HEK293 (cell line): ENCODE measurements around the gene INTS6.

Experiments
- GLIS1 ChIP-seq: fragments of 450-650 bp; formaldehyde crosslinking; IDR thresholded peaks from 2 replicates; pipeline ENCODE4 v1.5.1; 2016; ENCODE audit warnings: missing biosample characterization, missing genetic modification characterization
- GLIS2 ChIP-seq: fragments of 450-650 bp; formaldehyde crosslinking; IDR thresholded peaks from 2 replicates; pipeline ENCODE4 v1.5.1; 2016; ENCODE audit warnings: missing biosample characterization, missing genetic modification characterization
- IKZF3 ChIP-seq: fragments of 450-650 bp; IDR thresholded peaks from 2 replicates; pipeline ENCODE4 v1.5.0; 2018; ENCODE audit warnings: missing biosample characterization, mild to moderate bottlenecking, missing genetic modification characterization, moderate library complexity
- KLF10 ChIP-seq: fragments of 450-650 bp; IDR thresholded peaks from 2 replicates; pipeline ENCODE4 v1.5.1; 2018; ENCODE audit warnings: missing biosample characterization, mild to moderate bottlenecking, missing genetic modification characterization
- OSR2 ChIP-seq: fragments of 450-650 bp; formaldehyde crosslinking; IDR thresholded peaks from 2 replicates; pipeline ENCODE4 v1.5.1; 2016; ENCODE audit warnings: missing biosample characterization, missing genetic modification characterization
- PRDM6 ChIP-seq: fragments of 450-650 bp; formaldehyde crosslinking; IDR thresholded peaks from 2 replicates; pipeline ENCODE4 v1.5.1; 2017; ENCODE audit warnings: missing biosample characterization, missing genetic modification characterization
- SP2 ChIP-seq: fragments of 450-650 bp; formaldehyde crosslinking; IDR thresholded peaks from 2 replicates; pipeline ENCODE4 v1.5.1; 2016; ENCODE audit warnings: missing biosample characterization, missing genetic modification characterization
- TRIM28 ChIP-seq: IDR thresholded peaks from 2 replicates; pipeline ENCODE4 v1.6.1; 2011; ENCODE audit warnings: low read length, control low read depth, borderline replicate concordance
- YY2 ChIP-seq: fragments of 450-650 bp; formaldehyde crosslinking; IDR thresholded peaks from 2 replicates; pipeline ENCODE4 v1.5.1; 2016; ENCODE audit warnings: missing biosample characterization, missing genetic modification characterization
- ZBTB21 ChIP-seq: fragments of 450-650 bp; formaldehyde crosslinking; IDR thresholded peaks from 2 replicates; pipeline ENCODE4 v1.5.1; 2017; ENCODE audit warnings: missing biosample characterization, missing genetic modification characterization
- ZFP37 ChIP-seq: fragments of 450-650 bp; formaldehyde crosslinking; IDR thresholded peaks from 2 replicates; pipeline ENCODE4 v1.5.1; 2016; ENCODE audit warnings: missing biosample characterization, missing genetic modification characterization
- ZNF10 ChIP-seq: fragments of 450-650 bp; formaldehyde crosslinking; IDR thresholded peaks from 2 replicates; pipeline ENCODE4 v1.5.1; 2017; ENCODE audit warnings: missing biosample characterization, missing genetic modification characterization
- ZNF155 ChIP-seq: fragments of 450-650 bp; formaldehyde crosslinking; IDR thresholded peaks from 2 replicates; pipeline ENCODE4 v1.5.1; 2016; ENCODE audit warnings: missing biosample characterization, missing genetic modification characterization
- ZNF169 ChIP-seq: fragments of 450-650 bp; formaldehyde crosslinking; IDR thresholded peaks from 2 replicates; pipeline ENCODE4 v1.5.1; 2016; ENCODE audit warnings: missing biosample characterization, missing genetic modification characterization
- ZNF221 ChIP-seq: fragments of 450-650 bp; formaldehyde crosslinking; IDR thresholded peaks from 2 replicates; pipeline ENCODE4 v1.5.1; 2017; ENCODE audit warnings: missing biosample characterization, missing genetic modification characterization, borderline replicate concordance
- ZNF248 ChIP-seq: fragments of 450-650 bp; formaldehyde crosslinking; IDR thresholded peaks from 2 replicates; pipeline ENCODE4 v1.5.1; 2017; ENCODE audit warnings: missing biosample characterization, missing genetic modification characterization
- ZNF274 ChIP-seq, 2 experiments: fragments of 200-500 bp in 1 of 2; fragments of 450-650 bp in 1 of 2; sonication (Bioruptor generic) in 1 of 2; formaldehyde crosslinking in 1 of 2; IDR thresholded peaks; 2 replicates each; pipeline versions ENCODE4 v1.5.1 to v1.6.1; 2014 to 2016; ENCODE audit warnings: borderline replicate concordance in 1 of 2, inconsistent platforms in 1 of 2, low read length in 1 of 2, missing biosample characterization in 1 of 2, missing genetic modification characterization in 1 of 2
- ZNF391 ChIP-seq: fragments of 450-650 bp; formaldehyde crosslinking; IDR thresholded peaks from 2 replicates; pipeline ENCODE4 v1.5.1; 2016; ENCODE audit warnings: low read depth, missing biosample characterization, missing genetic modification characterization, borderline replicate concordance
- ZNF398 ChIP-seq: fragments of 450-650 bp; formaldehyde crosslinking; IDR thresholded peaks from 2 replicates; pipeline ENCODE4 v1.5.1; 2017; ENCODE audit warnings: missing biosample characterization, missing genetic modification characterization
- ZNF48 ChIP-seq: fragments of 450-650 bp; formaldehyde crosslinking; IDR thresholded peaks from 2 replicates; pipeline ENCODE4 v1.5.1; 2016; ENCODE audit warnings: missing biosample characterization, missing genetic modification characterization
- ZNF530 ChIP-seq: fragments of 450-650 bp; formaldehyde crosslinking; IDR thresholded peaks from 2 replicates; pipeline ENCODE4 v1.5.1; 2016; ENCODE audit warnings: low read depth, missing biosample characterization, missing genetic modification characterization
- ZNF548 ChIP-seq: fragments of 450-650 bp; formaldehyde crosslinking; IDR thresholded peaks from 2 replicates; pipeline ENCODE4 v1.5.1; 2016; ENCODE audit warnings: missing biosample characterization, missing genetic modification characterization
- ZNF677 ChIP-seq: fragments of 450-650 bp; IDR thresholded peaks from 2 replicates; pipeline ENCODE4 v1.5.0; 2018; ENCODE audit warnings: missing biosample characterization, mild to moderate bottlenecking, missing genetic modification characterization, moderate library complexity
- ZSCAN5A ChIP-seq: fragments of 450-650 bp; formaldehyde crosslinking; IDR thresholded peaks from 2 replicates; pipeline ENCODE4 v1.5.1; 2016; ENCODE audit warnings: missing biosample characterization, missing genetic modification characterization

Gene INTS6

GRCh38 chr13:51453207-51453958 lies 547 bp upstream of the INTS6 start (continued):
- TF ChIP-seq ZFP37 (no peak), ZNF248 (no peak), ZSCAN5A (tag by site-specific recombination) (no peak), PRDM6 (tag by site-specific recombination) (no peak), GLIS2 (tag by site-specific recombination) (peak; percentile 83), ZNF274 (IDR thresholded peaks at IDR 0.05; ENCODE audit: low read length) (no peak), ZNF274 (tag by site-specific recombination; IDR thresholded peaks at IDR 0.05; ENCODE audit: borderline replicate concordance) (no peak), ZNF48 (no peak), TRIM28 (no peak), ZNF10 (peak; percentile 32; the same call in 1 of the 2 replicates), ZNF398 (tag by site-specific recombination) (peak; percentile 34; the same call in 1 of the 2 replicates), ZNF155 (no peak), GLIS1 (peak; percentile 15; the same call in 1 of the 2 replicates), ZNF530 (no peak), ZNF548 (tag by site-specific recombination) (no peak), ZNF391 (tag by site-specific recombination) (no peak), ZNF169 (tag by site-specific recombination) (no peak), ZNF221 (tag by site-specific recombination) (0 out of 2 replicates have a peak, but pooled peaks have one; percentile 62), ZBTB21 (tag by site-specific recombination) (no peak), YY2 (tag by site-specific recombination) (no peak), IKZF3 (tag by site-specific recombination) (peak; percentile 50; the same call in 1 of the 2 replicates), OSR2 (tag by site-specific recombination) (no peak), KLF10 (peak; percentile 46; the same call in 1 of the 2 replicates), SP2 (tag by site-specific recombination) (peak; percentile 61), ZNF677 (tag by site-specific recombination) (0 out of 2 replicates have a peak, but pooled peaks have one; percentile 8)
